MCF 10A (cell line): ENCODE data around the gene PRKRA. TPM values are rescaled to one million over a fixed set of nuclear protein-coding genes. Genes with fewer than 3 reads are reported as not detected.
"Not testable (repeated sequence)": the region's sequence is repeated elsewhere in the genome, so short reads cannot be mapped to it uniquely, and the experiment has no call there.

Source experiments
- BruUV-seq: library from RNA; stranded (reverse); fragments of 400-500 nt; replicated peaks from 2 replicates; lab custom pipeline; 2021; lab: Mats Ljungman, UMichigan
- CTCF ChIA-PET: fragments of 300-600 bp; sonication (Branson Sonifier 250); formaldehyde crosslinking; extraction: SDS; loops from one replicate; lab custom pipeline; 2021; ENCODE audit warnings: antibody characterized with exemption, inconsistent platforms; lab: Yijun Ruan, JAX
- POLR2A ChIA-PET: fragments of 300-600, 350-650 bp; sonication (Branson Sonifier 250); formaldehyde crosslinking; extraction: SDS; loops from one replicate; lab custom pipeline; 2020; ENCODE audit warnings: antibody characterized with exemption, inconsistent platforms; lab: Yijun Ruan, JAX
- DNase-seq: peaks from one replicate; pipeline ENCODE4 v3.0.0-alpha.2; 2018; ENCODE audit not compliant: unreplicated experiment
- H3K27ac Mint-ChIP-seq: one replicate; pipeline ENCODE4 v1.8.0; 2022; ENCODE audit warnings: mild to moderate bottlenecking, low read depth, mixed read lengths; ENCODE audit not compliant: unreplicated experiment
- H3K27me3 Mint-ChIP-seq: one replicate; pipeline ENCODE4 v1.8.0; 2022; ENCODE audit warnings: mixed read lengths; ENCODE audit not compliant: insufficient read depth, unreplicated experiment
- H3K36me3 Mint-ChIP-seq: one replicate; pipeline ENCODE4 v1.8.0; 2022; ENCODE audit warnings: mild to moderate bottlenecking, moderate library complexity, mixed read lengths; ENCODE audit not compliant: insufficient read depth, unreplicated experiment
- H3K4me1 Mint-ChIP-seq: one replicate; pipeline ENCODE4 v1.8.0; 2022; ENCODE audit warnings: mixed read lengths; ENCODE audit not compliant: insufficient read depth, unreplicated experiment
- H3K4me3 Mint-ChIP-seq: one replicate; pipeline ENCODE4 v1.8.0; 2022; ENCODE audit warnings: mild to moderate bottlenecking, moderate library complexity, mixed read lengths; ENCODE audit not compliant: unreplicated experiment
- H3K9me3 Mint-ChIP-seq: one replicate; pipeline ENCODE4 v1.8.0; 2022; ENCODE audit warnings: mixed read lengths; ENCODE audit not compliant: unreplicated experiment
- CTCF ChIP-seq: fragments of 200-600 bp; IDR thresholded peaks from one replicate; pipeline ENCODE4 v1.8.0; 2022; ENCODE audit warnings: antibody characterized with exemption, mild to moderate bottlenecking; ENCODE audit not compliant: unreplicated experiment
- intact Hi-C: fragments of 100-400 bp; cut with micrococcal nuclease; formaldehyde crosslinking; loops from 2 replicates; pipeline ENCODE4 v1.14.1; 2022
- total RNA-seq: library from RNA; stranded (reverse); gene quantifications from 2 replicates; pipeline ENCODE4 v1.2.3, GENCODE V29; 2022

Gene PRKRA
- total RNA-seq, 1 experiment from 2014 or later = 58.9 TPM

- BruUV-seq = no TSS peak
- TF ChIP-seq CTCF = no peak
- CTCF ChIA-PET = interaction anchor here (0.8 to 9.5 kb wide), 8 partner anchors 18 to 304 kb away, joined by 4 to 180 read pairs (median 12); partner anchors contain the start of gene RBM45
- Mint-ChIP-seq H3K9me3 (no peaks in the 10 kb centered on the region), H3K4me3 (no peak overlapping the region), H3K27ac (no peak overlapping the region), H3K36me3 (peaks cover 16% of the 10 kb centered on the region), H3K4me1 (peaks cover 27% of the 10 kb centered on the region), H3K27me3 (no peaks in the 10 kb centered on the region)
- POLR2A ChIA-PET = interaction anchor here (1.5 to 7.5 kb wide), 5 partner anchors 34 to 304 kb away, joined by 4 to 64 read pairs (median 22); partner anchors contain the start of genes PJVK, PRKRA and RBM45
- intact Hi-C loops = loop anchor here (2.0 to 10.0 kb wide), 4 partner anchors 109 to 621 kb away; partner anchors contain the start of gene OSBPL6
- no peak for DNase-seq
Observed at GRCh38 chr2:178415979-178416378, 35.0 kb downstream of the PRKRA start.

DNA sequence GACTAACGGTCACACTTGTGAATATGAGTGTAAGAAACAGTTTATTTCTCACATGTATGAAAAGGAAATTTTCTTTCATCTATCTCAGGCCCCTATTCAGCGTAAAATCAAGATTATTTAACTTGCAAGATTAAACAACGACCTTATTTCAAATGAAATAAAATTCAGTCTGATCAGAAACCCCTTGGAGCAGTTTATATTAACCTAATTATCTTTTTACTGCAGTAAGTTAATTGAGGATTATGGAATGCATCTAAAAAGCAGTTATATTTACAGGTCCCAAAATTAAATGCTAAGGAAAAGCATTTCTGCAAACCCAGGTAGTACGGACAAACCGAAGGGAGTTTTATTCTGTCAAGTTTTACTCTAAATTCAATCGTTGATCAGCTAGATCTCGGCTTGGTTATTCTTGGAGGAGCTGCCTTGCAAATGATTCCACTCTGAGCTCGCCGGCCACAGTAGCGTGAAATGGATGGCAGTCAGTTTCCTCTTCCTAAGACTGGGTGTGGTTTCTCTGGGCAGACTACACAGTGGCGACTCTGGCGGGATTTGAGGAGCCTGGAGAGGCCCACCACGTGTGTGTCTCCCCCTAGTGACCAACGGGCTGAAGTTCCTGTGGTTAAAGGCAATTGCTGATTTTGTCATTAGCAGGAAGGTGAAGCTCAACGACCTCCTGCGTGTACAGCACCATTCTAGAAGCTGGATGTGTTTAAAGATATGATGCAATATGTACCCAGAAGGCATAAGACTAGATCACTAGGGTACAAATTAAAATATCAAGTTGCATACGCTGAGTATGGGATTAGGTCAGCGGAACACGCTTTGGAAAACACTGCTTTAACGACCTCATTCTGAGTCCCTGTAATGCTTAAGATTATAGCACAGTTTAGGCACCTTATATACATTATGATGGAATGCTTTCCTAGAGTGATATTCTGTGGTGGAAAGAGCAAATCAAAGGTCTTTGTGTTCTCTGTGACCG is 36.4 kb downstream of the PRKRA start:
- BruUV-seq = TSS peak; percentile 85
- Mint-ChIP-seq H3K36me3 (peaks cover 5% of the 10 kb centered on the region), H3K27ac (peak overlapping the region; percentile 91), H3K27me3 (no peaks in the 10 kb centered on the region), H3K4me3 (peak overlapping the region; percentile 96), H3K4me1 (peaks cover 27% of the 10 kb centered on the region), H3K9me3 (no peaks in the 10 kb centered on the region)
- ChIA-PET CTCF (interaction anchor here (0.6 to 9.5 kb wide), 46 partner anchors 9 to 1249 kb away, joined by 3 to 180 read pairs (median 4); partner anchors contain the start of genes OSBPL6, PLEKHA3 and RBM45), POLR2A (interaction anchor here (0.6 to 7.5 kb wide), 34 partner anchors 11 to 430 kb away, joined by 3 to 64 read pairs (median 6); partner anchors contain the start of genes OSBPL6, PJVK, PRKRA and RBM45)
- DNase-seq = peak; percentile 98
- intact Hi-C loops = loop anchor here (1.0 to 10.0 kb wide), 7 partner anchors 17 to 620 kb away; partner anchors contain the start of genes OSBPL6 and RBM45
- peak; percentile 71 for TF ChIP-seq CTCF

GRCh38 chr2:178413472-178414265 is 37.3 kb downstream of the PRKRA start:
- TF ChIP-seq CTCF = no peak
- BruUV-seq = no TSS peak
- Mint-ChIP-seq H3K36me3 (peaks cover 4% of the 10 kb centered on the region), H3K27me3 (no peaks in the 10 kb centered on the region), H3K4me1 (peaks cover 27% of the 10 kb centered on the region), H3K9me3 (no peaks in the 10 kb centered on the region), H3K27ac (peak overlapping the region; percentile 91), H3K4me3 (peak overlapping the region; percentile 96)
- ChIA-PET CTCF (interaction anchor here (0.6 to 9.5 kb wide), 38 partner anchors 10 to 1250 kb away, joined by 3 to 180 read pairs (median 4); partner anchors contain the start of genes OSBPL6, PLEKHA3 and RBM45), POLR2A (interaction anchor here (0.6 to 7.5 kb wide), 28 partner anchors 10 to 429 kb away, joined by 3 to 64 read pairs (median 8); partner anchors contain the start of genes OSBPL6, PJVK, PRKRA and RBM45)
- intact Hi-C loops = loop anchor here (1.0 to 10.0 kb wide), 6 partner anchors 16 to 619 kb away; partner anchors contain the start of genes OSBPL6 and RBM45
- peak; percentile 78 for DNase-seq

GRCh38 chr2:178412453-178412852 is 38.5 kb downstream of the PRKRA start:
- DNase-seq, H3K9me3 Mint-ChIP-seq, H3K36me3 Mint-ChIP-seq, H3K27me3 Mint-ChIP-seq, BruUV-seq: not testable (repeated sequence)
- peaks cover 15% of the 10 kb centered on the region for H3K4me1 Mint-ChIP-seq
- intact Hi-C loops = loop anchor here (10.0 kb wide), 1 partner anchor 618 kb away; no protein-coding TSS in a partner anchor
- CTCF ChIA-PET = interaction anchor here (0.6 to 9.5 kb wide), 10 partner anchors 11 to 300 kb away, joined by 3 to 180 read pairs (median 11); partner anchors contain the start of gene RBM45
- H3K27ac Mint-ChIP-seq = peak overlapping the region; percentile 91
- peak overlapping the region; percentile 96 for H3K4me3 Mint-ChIP-seq
- POLR2A ChIA-PET = interaction anchor here (0.8 to 7.5 kb wide), 11 partner anchors 9 to 300 kb away, joined by 3 to 64 read pairs (median 22); partner anchors contain the start of genes OSBPL6, PJVK, PRKRA and RBM45
